Ureter (tissue), 1 donor: ENCODE data around the gene UNC80. TPM values are rescaled to one million over a fixed set of nuclear protein-coding genes. Genes with fewer than 3 reads are reported as not detected.

Experiments used
- DNase-seq: peaks from one replicate; pipeline ENCODE4 v3.0.0-alpha.2; 2020; ENCODE audit warnings: low spot score
- total RNA-seq: library from RNA; stranded (reverse); gene quantifications from one replicate; pipeline ENCODE4 v1.2.4, GENCODE V29; 2023
- donor health status: DM: yes; HTN: yes; CAD: no.

Gene UNC80
- total RNA-seq, 1 donor from 2014 or later, result 0.18 TPM

GRCh38 chr2:210027608-210028007 is 256.0 kb downstream of the UNC80 start:
- no peak for DNase-seq

GRCh38 chr2:210028178-210028577 is 256.5 kb downstream of the UNC80 start:
- no peak for DNase-seq

- no peak for DNase-seq
Observed at GRCh38 chr2:210034087-210034683, 262.6 kb downstream of the UNC80 start.

GRCh38 chr2:210035679-210036078 is 264.0 kb downstream of the UNC80 start:
- no peak for DNase-seq

- no peak for DNase-seq
Observed at GRCh38 chr2:210038078-210038477, 266.4 kb downstream of the UNC80 start.

- no peak for DNase-seq
Observed at GRCh38 chr2:210046851-210047500, 275.3 kb downstream of the UNC80 start.

Other genes starting within 250 kb of the UNC80 start
- gene RPE, start 230.8 kb downstream of the UNC80 start, total RNA-seq, result 71.3 TPM